HG03354 (cell line): ENCODE data around the gene PPEF2.

Experiments
- ATAC-seq: cut with Tn5 transposase; IDR thresholded peaks from one replicate; pipeline ENCODE4 v1.9.1; 2021; ENCODE audit warnings: mild to moderate bottlenecking; ENCODE audit not compliant: unreplicated experiment, poor library complexity, severe bottlenecking

Gene PPEF2

GRCh38 chr4:75904076-75904475 lies 1.8 kb upstream of the PPEF2 start:
- no peak for ATAC-seq

GRCh38 chr4:75898536-75898935 lies 3.7 kb downstream of the PPEF2 start:
- ATAC-seq = no peak

- ATAC-seq = no peak
Observed at GRCh38 chr4:75895744-75896314, 6.4 kb downstream of the PPEF2 start.

- ATAC-seq = no peak
Observed at GRCh38 chr4:75892508-75892907, 9.7 kb downstream of the PPEF2 start.

- no peak for ATAC-seq
Observed at GRCh38 chr4:75891611-75892010, 10.6 kb downstream of the PPEF2 start.

- ATAC-seq = no peak
Observed at GRCh38 chr4:75889537-75890199, 12.6 kb downstream of the PPEF2 start.

- ATAC-seq = no peak
Observed at GRCh38 chr4:75886104-75886503, 16.1 kb downstream of the PPEF2 start.

- no peak for ATAC-seq
Observed at GRCh38 chr4:75881476-75881875, 20.8 kb downstream of the PPEF2 start.

- no peak for ATAC-seq
Observed at GRCh38 chr4:75880278-75880677, 22.0 kb downstream of the PPEF2 start.

- ATAC-seq = no peak
Observed at GRCh38 chr4:75878246-75878756, 24.0 kb downstream of the PPEF2 start.

- ATAC-seq = no peak
Observed at GRCh38 chr4:75876218-75876617, 26.0 kb downstream of the PPEF2 start.

GRCh38 chr4:75869100-75869499 lies 33.2 kb downstream of the PPEF2 start:
- ATAC-seq = no peak

- ATAC-seq = no peak
Observed at GRCh38 chr4:75867130-75867529, 35.1 kb downstream of the PPEF2 start.

- no peak for ATAC-seq
Observed at GRCh38 chr4:75860606-75861005, 41.6 kb downstream of the PPEF2 start.

- no peak for ATAC-seq
Observed at GRCh38 chr4:75858721-75859120, 43.5 kb downstream of the PPEF2 start.

GRCh38 chr4:75849461-75849860 lies 52.8 kb downstream of the PPEF2 start:
- ATAC-seq = no peak

GRCh38 chr4:75848891-75849290 lies 53.4 kb downstream of the PPEF2 start:
- no peak for ATAC-seq

GRCh38 chr4:75848171-75848760 lies 54.0 kb downstream of the PPEF2 start:
- peak; percentile 85 for ATAC-seq

- ATAC-seq = no peak
Observed at GRCh38 chr4:75845992-75846391, 56.3 kb downstream of the PPEF2 start.

- ATAC-seq = no peak
Observed at GRCh38 chr4:75844151-75844662, 58.0 kb downstream of the PPEF2 start.

GRCh38 chr4:75843596-75843995 lies 58.7 kb downstream of the PPEF2 start:
- no peak for ATAC-seq
